GM21723 (cell line): ENCODE results near the gene DMRTB1.

ENCODE experiments used
- ATAC-seq: cut with Tn5 transposase; IDR thresholded peaks from one replicate; pipeline ENCODE4 v1.9.1; 2021; ENCODE audit warnings: mild to moderate bottlenecking, moderate library complexity; ENCODE audit not compliant: unreplicated experiment

Gene DMRTB1

GRCh38 chr1:53484705-53485477 is 25.7 kb downstream of the DMRTB1 start:
- no peak for ATAC-seq

GRCh38 chr1:53485478-53486394 is 26.5 kb downstream of the DMRTB1 start:
- no peak for ATAC-seq

GRCh38 chr1:53486395-53487026 is 27.3 kb downstream of the DMRTB1 start:
- ATAC-seq = no peak

GRCh38 chr1:53490351-53490750 is 31.2 kb downstream of the DMRTB1 start:
- ATAC-seq = no peak

GRCh38 chr1:53495633-53496345 is 36.6 kb downstream of the DMRTB1 start:
- no peak for ATAC-seq

- ATAC-seq = no peak
Measured at GRCh38 chr1:53498555-53499131, 39.4 kb downstream of the DMRTB1 start.

- ATAC-seq = no peak
Measured at GRCh38 chr1:53499257-53500203, 40.3 kb downstream of the DMRTB1 start.

- no peak for ATAC-seq
Measured at GRCh38 chr1:53500204-53501064, 41.2 kb downstream of the DMRTB1 start.

GRCh38 chr1:53501065-53502005 is 42.1 kb downstream of the DMRTB1 start:
- ATAC-seq = no peak

GRCh38 chr1:53502641-53503432 is 43.6 kb downstream of the DMRTB1 start:
- no peak for ATAC-seq

- no peak for ATAC-seq
Measured at GRCh38 chr1:53503433-53504217, 44.4 kb downstream of the DMRTB1 start.

- ATAC-seq = no peak
Measured at GRCh38 chr1:53504901-53505300, 45.7 kb downstream of the DMRTB1 start.

GRCh38 chr1:53505401-53505800 is 46.2 kb downstream of the DMRTB1 start:
- no peak for ATAC-seq

- ATAC-seq = no peak
Measured at GRCh38 chr1:53505891-53506290, 46.7 kb downstream of the DMRTB1 start.

- no peak for ATAC-seq
Measured at GRCh38 chr1:53506355-53507050, 47.3 kb downstream of the DMRTB1 start.
